KMS-11 (cell line): ENCODE measurements around the gene RNF208.

ENCODE experiments used
- H2AFZ ChIP-seq: fragments of 200-600 bp; sonication (generic); 2 replicates; pipeline ENCODE4 v1.6.1; 2016; ENCODE audit warnings: antibody characterized with exemption, mixed run types, low read depth
- H3K27ac ChIP-seq: fragments of 200-600 bp; sonication (generic); 2 replicates; pipeline ENCODE4 v1.6.1; 2016; ENCODE audit warnings: mild to moderate bottlenecking, mixed run types
- H3K27me3 ChIP-seq: fragments of 200-600 bp; sonication (generic); 2 replicates; pipeline ENCODE4 v1.6.1; 2017; ENCODE audit warnings: mild to moderate bottlenecking, low read depth, mixed run types, moderate library complexity; ENCODE audit not compliant: insufficient read depth
- H3K36me3 ChIP-seq: fragments of 200-600 bp; sonication (generic); 2 replicates; pipeline ENCODE4 v1.6.1; 2017; ENCODE audit warnings: mild to moderate bottlenecking, mixed run types; ENCODE audit not compliant: insufficient read depth
- H3K4me1 ChIP-seq: fragments of 200-600 bp; sonication (generic); 2 replicates; pipeline ENCODE4 v1.6.1; 2016; ENCODE audit warnings: mild to moderate bottlenecking, low read depth, mixed run types; ENCODE audit not compliant: poor library complexity, severe bottlenecking
- H3K4me2 ChIP-seq: fragments of 200-600 bp; sonication (generic); 2 replicates; pipeline ENCODE4 v1.7.0; 2016; ENCODE audit warnings: mild to moderate bottlenecking, mixed run types
- H3K4me3 ChIP-seq: fragments of 200-600 bp; sonication (generic); IDR thresholded peaks from 2 replicates; pipeline ENCODE4 v1.6.1; 2017; ENCODE audit warnings: low read depth, low read length, mixed read lengths; ENCODE audit not compliant: insufficient read depth
- H3K79me2 ChIP-seq: fragments of 200-600 bp; sonication (generic); 2 replicates; pipeline ENCODE4 v1.6.1; 2016; ENCODE audit warnings: low read depth, mixed run types; ENCODE audit not compliant: insufficient read depth
- H3K9ac ChIP-seq: fragments of 200-600 bp; sonication (generic); 2 replicates; pipeline ENCODE4 v1.6.1; 2016; ENCODE audit warnings: mild to moderate bottlenecking, mixed run types
- H4K20me1 ChIP-seq: fragments of 200-600 bp; sonication (generic); 2 replicates; pipeline ENCODE4 v1.6.1; 2016; ENCODE audit warnings: mild to moderate bottlenecking, mixed run types; ENCODE audit not compliant: insufficient read depth
- CTCF ChIP-seq: fragments of 200-600 bp; sonication (generic); conservative IDR thresholded peaks from 2 replicates; pipeline ENCODE4 v1.6.1; 2017; ENCODE audit warnings: low read depth, mild to moderate bottlenecking, antibody characterized with exemption, low read length, moderate library complexity, mixed read lengths

Gene RNF208

GRCh38 chr9:137198902-137199283 lies 23.1 kb downstream of the RNF208 start:
- no peak for TF ChIP-seq CTCF
- no peak overlapping the region for H3K9ac ChIP-seq
- H3K27ac ChIP-seq, result no peak overlapping the region
- H3K36me3 ChIP-seq, result no peaks in the 10 kb centered on the region
- H2AFZ ChIP-seq, result no peak overlapping the region
- H3K4me2 ChIP-seq, result 0 out of 2 replicates have a peak overlapping the region, but pooled peaks have one; percentile 51
- no peaks in the 10 kb centered on the region for H4K20me1 ChIP-seq
- H3K27me3 ChIP-seq, result no peaks in the 10 kb centered on the region
- peaks cover 17% of the 10 kb centered on the region for H3K4me1 ChIP-seq
- H3K79me2 ChIP-seq, result peaks cover 13% of the 10 kb centered on the region; the same call in 1 of the 2 replicates
- no peak overlapping the region for H3K4me3 ChIP-seq

- Histone ChIP-seq H3K27me3 (no peaks in the 10 kb centered on the region), H4K20me1 (no peaks in the 10 kb centered on the region), H3K4me2 (no peak overlapping the region), H3K79me2 (0 out of 2 replicates have a peak, but pooled peaks cover 11% of the 10 kb centered on the region), H3K36me3 (no peaks in the 10 kb centered on the region), H3K27ac (no peak overlapping the region), H3K4me1 (peaks cover 15% of the 10 kb centered on the region), H3K4me3 (no peak overlapping the region), H2AFZ (no peak overlapping the region), H3K9ac (no peak overlapping the region)
- no peak for TF ChIP-seq CTCF
Observed at GRCh38 chr9:137198051-137198901, 23.8 kb downstream of the RNF208 start.

- Histone ChIP-seq H3K27me3 (no peaks in the 10 kb centered on the region), H3K4me2 (no peak overlapping the region), H3K4me3 (no peak overlapping the region), H2AFZ (no peak overlapping the region), H3K27ac (no peak overlapping the region), H4K20me1 (no peaks in the 10 kb centered on the region), H3K4me1 (peaks cover 5% of the 10 kb centered on the region), H3K36me3 (no peaks in the 10 kb centered on the region), H3K79me2 (no peaks in the 10 kb centered on the region), H3K9ac (no peak overlapping the region)
- no peak for TF ChIP-seq CTCF
Observed at GRCh38 chr9:137195525-137196220, 26.4 kb downstream of the RNF208 start.

GRCh38 chr9:137194909-137195308 lies 27.1 kb downstream of the RNF208 start:
- peaks cover 6% of the 10 kb centered on the region; the same call in 1 of the 2 replicates for H3K79me2 ChIP-seq
- no peak overlapping the region for H3K27ac ChIP-seq
- H2AFZ ChIP-seq, result no peak overlapping the region
- H3K36me3 ChIP-seq, result no peaks in the 10 kb centered on the region
- H3K9ac ChIP-seq, result no peak overlapping the region
- no peaks in the 10 kb centered on the region for H4K20me1 ChIP-seq
- H3K4me1 ChIP-seq, result peaks cover 13% of the 10 kb centered on the region
- no peaks in the 10 kb centered on the region for H3K27me3 ChIP-seq
- H3K4me3 ChIP-seq, result no peak overlapping the region
- H3K4me2 ChIP-seq, result no peak overlapping the region
- TF ChIP-seq CTCF, result no peak
